SK-N-SH treated with all-trans-retinoic acid at 6 μM for 48 hours (cell line): Measurements from ENCODE around the gene CAMK2B.

ENCODE experiments used
- ARNTL ChIP-seq: fragments of 450-650 bp; formaldehyde crosslinking; IDR thresholded peaks from 2 replicates; pipeline ENCODE4 v1.5.0; 2020; ENCODE audit warnings: low read depth, mild to moderate bottlenecking, moderate library complexity, borderline replicate concordance
- CREB5 ChIP-seq: fragments of 250-450 bp; sonication (Bioruptor Pico); IDR thresholded peaks from 2 replicates; pipeline ENCODE4 v1.5.1; 2020; ENCODE audit warnings: low read depth, mild to moderate bottlenecking, moderate library complexity
- ESRRG ChIP-seq: fragments of 250-450 bp; sonication (Bioruptor Pico); IDR thresholded peaks from 2 replicates; pipeline ENCODE4 v1.6.1; 2021; ENCODE audit warnings: mild to moderate bottlenecking
- GLIS3 ChIP-seq: fragments of 250-450 bp; sonication (Bioruptor Pico); IDR thresholded peaks from 2 replicates; pipeline ENCODE4 v1.5.0; 2020; ENCODE audit warnings: mild to moderate bottlenecking, moderate library complexity
- ISL1 ChIP-seq: fragments of 250-450 bp; sonication (Bioruptor Pico); IDR thresholded peaks from 2 replicates; pipeline ENCODE4 v2.1.2; 2022; ENCODE audit warnings: mild to moderate bottlenecking, moderate library complexity
- PPARA ChIP-seq: fragments of 250-450 bp; sonication (Bioruptor Pico); IDR thresholded peaks from 2 replicates; pipeline ENCODE4 v1.5.0; 2020; ENCODE audit warnings: mild to moderate bottlenecking, borderline replicate concordance
- RARB ChIP-seq: fragments of 250-450 bp; sonication (Bioruptor Pico); IDR thresholded peaks from 2 replicates; pipeline ENCODE4 v1.8.0; 2021; ENCODE audit warnings: mild to moderate bottlenecking, moderate library complexity
- ZFP30 ChIP-seq: fragments of 450-650 bp; formaldehyde crosslinking; IDR thresholded peaks from 2 replicates; pipeline ENCODE4 v1.5.0; 2022; ENCODE audit warnings: mild to moderate bottlenecking, moderate library complexity
- ZNF565 ChIP-seq: fragments of 450-650 bp; formaldehyde crosslinking; conservative IDR thresholded peaks from 2 replicates; pipeline ENCODE4 v1.5.0; 2020; ENCODE audit warnings: low read depth, mild to moderate bottlenecking, moderate library complexity
- ZNF70 ChIP-seq: fragments of 450-650 bp; formaldehyde crosslinking; IDR thresholded peaks from 2 replicates; pipeline ENCODE4 v1.5.0; 2020; ENCODE audit warnings: mild to moderate bottlenecking, moderate library complexity
- ZNF8 ChIP-seq: fragments of 450-650 bp; formaldehyde crosslinking; IDR thresholded peaks from 2 replicates; pipeline ENCODE4 v1.5.0; 2020; ENCODE audit warnings: mild to moderate bottlenecking, moderate library complexity
- TF ChIP-seq, protein P1 (sequence below): fragments of 250-450 bp; sonication (Bioruptor Pico); IDR thresholded peaks from 2 replicates; pipeline ENCODE4 v1.8.0; 2020; ENCODE audit warnings: mild to moderate bottlenecking, moderate library complexity, borderline replicate concordance
- TF ChIP-seq, protein P2 (sequence below): fragments of 250-450 bp; sonication (Bioruptor Pico); IDR thresholded peaks from 2 replicates; pipeline ENCODE4 v1.5.0; 2020; ENCODE audit warnings: mild to moderate bottlenecking, moderate library complexity
- TF ChIP-seq, protein P3 (sequence below): fragments of 250-450 bp; sonication (Bioruptor Pico); IDR thresholded peaks from 2 replicates; pipeline ENCODE4 v1.5.1; 2021; ENCODE audit warnings: mild to moderate bottlenecking, moderate library complexity

- TF ChIP-seq RARB (no peak), ARNTL (CRISPR knock-in tag) (no peak), ZNF8 (CRISPR knock-in tag) (no peak), ZFP30 (no peak), ZNF565 (CRISPR knock-in tag) (no peak), PPARA (CRISPR knock-in tag) (no peak), GLIS3 (CRISPR knock-in tag) (no peak), ZNF70 (CRISPR knock-in tag) (no peak), ESRRG (CRISPR knock-in tag) (no peak), CREB5 (CRISPR knock-in tag) (no peak), ISL1 (no peak)
- TF ChIP-seq, protein P1, sequence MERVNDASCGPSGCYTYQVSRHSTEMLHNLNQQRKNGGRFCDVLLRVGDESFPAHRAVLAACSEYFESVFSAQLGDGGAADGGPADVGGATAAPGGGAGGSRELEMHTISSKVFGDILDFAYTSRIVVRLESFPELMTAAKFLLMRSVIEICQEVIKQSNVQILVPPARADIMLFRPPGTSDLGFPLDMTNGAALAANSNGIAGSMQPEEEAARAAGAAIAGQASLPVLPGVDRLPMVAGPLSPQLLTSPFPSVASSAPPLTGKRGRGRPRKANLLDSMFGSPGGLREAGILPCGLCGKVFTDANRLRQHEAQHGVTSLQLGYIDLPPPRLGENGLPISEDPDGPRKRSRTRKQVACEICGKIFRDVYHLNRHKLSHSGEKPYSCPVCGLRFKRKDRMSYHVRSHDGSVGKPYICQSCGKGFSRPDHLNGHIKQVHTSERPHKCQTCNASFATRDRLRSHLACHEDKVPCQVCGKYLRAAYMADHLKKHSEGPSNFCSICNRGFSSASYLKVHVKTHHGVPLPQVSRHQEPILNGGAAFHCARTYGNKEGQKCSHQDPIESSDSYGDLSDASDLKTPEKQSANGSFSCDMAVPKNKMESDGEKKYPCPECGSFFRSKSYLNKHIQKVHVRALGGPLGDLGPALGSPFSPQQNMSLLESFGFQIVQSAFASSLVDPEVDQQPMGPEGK, result no peak
- TF ChIP-seq, protein P2, sequence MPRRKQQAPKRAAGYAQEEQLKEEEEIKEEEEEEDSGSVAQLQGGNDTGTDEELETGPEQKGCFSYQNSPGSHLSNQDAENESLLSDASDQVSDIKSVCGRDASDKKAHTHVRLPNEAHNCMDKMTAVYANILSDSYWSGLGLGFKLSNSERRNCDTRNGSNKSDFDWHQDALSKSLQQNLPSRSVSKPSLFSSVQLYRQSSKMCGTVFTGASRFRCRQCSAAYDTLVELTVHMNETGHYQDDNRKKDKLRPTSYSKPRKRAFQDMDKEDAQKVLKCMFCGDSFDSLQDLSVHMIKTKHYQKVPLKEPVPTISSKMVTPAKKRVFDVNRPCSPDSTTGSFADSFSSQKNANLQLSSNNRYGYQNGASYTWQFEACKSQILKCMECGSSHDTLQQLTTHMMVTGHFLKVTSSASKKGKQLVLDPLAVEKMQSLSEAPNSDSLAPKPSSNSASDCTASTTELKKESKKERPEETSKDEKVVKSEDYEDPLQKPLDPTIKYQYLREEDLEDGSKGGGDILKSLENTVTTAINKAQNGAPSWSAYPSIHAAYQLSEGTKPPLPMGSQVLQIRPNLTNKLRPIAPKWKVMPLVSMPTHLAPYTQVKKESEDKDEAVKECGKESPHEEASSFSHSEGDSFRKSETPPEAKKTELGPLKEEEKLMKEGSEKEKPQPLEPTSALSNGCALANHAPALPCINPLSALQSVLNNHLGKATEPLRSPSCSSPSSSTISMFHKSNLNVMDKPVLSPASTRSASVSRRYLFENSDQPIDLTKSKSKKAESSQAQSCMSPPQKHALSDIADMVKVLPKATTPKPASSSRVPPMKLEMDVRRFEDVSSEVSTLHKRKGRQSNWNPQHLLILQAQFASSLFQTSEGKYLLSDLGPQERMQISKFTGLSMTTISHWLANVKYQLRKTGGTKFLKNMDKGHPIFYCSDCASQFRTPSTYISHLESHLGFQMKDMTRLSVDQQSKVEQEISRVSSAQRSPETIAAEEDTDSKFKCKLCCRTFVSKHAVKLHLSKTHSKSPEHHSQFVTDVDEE (CRISPR knock-in tag), result no peak
- TF ChIP-seq, protein P3, sequence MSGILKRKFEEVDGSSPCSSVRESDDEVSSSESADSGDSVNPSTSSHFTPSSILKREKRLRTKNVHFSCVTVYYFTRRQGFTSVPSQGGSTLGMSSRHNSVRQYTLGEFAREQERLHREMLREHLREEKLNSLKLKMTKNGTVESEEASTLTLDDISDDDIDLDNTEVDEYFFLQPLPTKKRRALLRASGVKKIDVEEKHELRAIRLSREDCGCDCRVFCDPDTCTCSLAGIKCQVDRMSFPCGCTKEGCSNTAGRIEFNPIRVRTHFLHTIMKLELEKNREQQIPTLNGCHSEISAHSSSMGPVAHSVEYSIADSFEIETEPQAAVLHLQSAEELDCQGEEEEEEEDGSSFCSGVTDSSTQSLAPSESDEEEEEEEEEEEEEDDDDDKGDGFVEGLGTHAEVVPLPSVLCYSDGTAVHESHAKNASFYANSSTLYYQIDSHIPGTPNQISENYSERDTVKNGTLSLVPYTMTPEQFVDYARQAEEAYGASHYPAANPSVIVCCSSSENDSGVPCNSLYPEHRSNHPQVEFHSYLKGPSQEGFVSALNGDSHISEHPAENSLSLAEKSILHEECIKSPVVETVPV (CRISPR knock-in tag), result no peak
These were observed 84.3 kb downstream of the CAMK2B start for GRCh38 chr7:44240983-44241510.
